K562 (cell line): ENCODE measurements around the gene GPRIN1. TPM values are rescaled to one million over a fixed set of nuclear protein-coding genes. Genes with fewer than 3 reads are reported as not detected.
A peak's percentile ranks its signal among the peaks of the same experiment; 100 is the strongest.

Experiments used
- ATAC-seq: fragments of 200-7000 bp; cut with Tn5 transposase; 3 replicates; pipeline ENCODE4 v1.9.1; 2020; ENCODE audit warnings: moderate library complexity
- BruUV-seq: library from RNA; stranded (reverse); fragments of 400-500 nt; replicated peaks from 2 replicates; lab custom pipeline; 2021; lab: Mats Ljungman, UMichigan
- CTCF ChIA-PET: fragments of 300-600 bp; formaldehyde crosslinking; extraction: SDS; loops from one replicate; lab custom pipeline; 2021; ENCODE audit warnings: low intra/inter-chr PET ratio; lab: Yijun Ruan, JAX
- POLR2A ChIA-PET: fragments of 300-600, 350-650 bp; sonication (Branson Sonifier 250); formaldehyde crosslinking; extraction: SDS; loops from one replicate; lab custom pipeline; 2021; ENCODE audit warnings: antibody characterized with exemption, inconsistent platforms; lab: Yijun Ruan, JAX
- DNase-seq, 4 experiments: peaks; one replicate each; pipeline versions ENCODE4 v3.0.0 to v3.0.0-alpha.2; 2011 to 2018; ENCODE audit warnings: low spot score in 3 of 4, mixed read lengths in 3 of 4; ENCODE audit errors: extremely low read depth in 1 of 4
- FAIRE-seq: peaks from 2 replicates; lab custom pipeline; 2011; peaks lifted over from hg19 to GRCh38; lab: Jason Lieb, UNC
- H2AFZ ChIP-seq: 2 replicates; pipeline ENCODE4 v1.6.0; 2011; ENCODE audit warnings: low read depth, low read length, control low read depth, inconsistent platforms
- H3K27ac ChIP-seq: fragments of 200-600 bp; 3 replicates; pipeline ENCODE4 v1.8.0; 2011; ENCODE audit warnings: low read depth, mild to moderate bottlenecking, control low read depth, inconsistent platforms, low read length, moderate library complexity, mixed read lengths; ENCODE audit errors: extremely low read depth
- H3K27me3 ChIP-seq, 2 experiments: fragments of 300-600 bp in 1 of 2; 2 replicates in 1 of 2; 3 replicates in 1 of 2; pipeline versions ENCODE4 v1.6.0 to v1.8.0; 2011; ENCODE audit warnings: inconsistent platforms in 2 of 2, low read length in 2 of 2, mild to moderate bottlenecking in 1 of 2, mixed read lengths in 1 of 2, moderate library complexity in 1 of 2; ENCODE audit not compliant: control insufficient read depth in 2 of 2, insufficient read depth in 2 of 2
- H3K36me3 ChIP-seq: fragments of 300-600 bp; 3 replicates; pipeline ENCODE4 v1.8.0; 2011; ENCODE audit warnings: mild to moderate bottlenecking, low read length, inconsistent platforms; ENCODE audit not compliant: control insufficient read depth, insufficient read depth
- H3K4me1 ChIP-seq, 2 experiments: fragments of 200-600 bp in 1 of 2; replicated peaks in 1 of 2; 2 replicates in 1 of 2; 3 replicates in 1 of 2; pipeline versions ENCODE4 v1.5.1 to v1.8.0; 2011; ENCODE audit warnings: inconsistent platforms in 2 of 2, low read length in 2 of 2, mild to moderate bottlenecking in 1 of 2, mixed read lengths in 1 of 2, moderate library complexity in 1 of 2; ENCODE audit not compliant: control insufficient read depth in 2 of 2, insufficient read depth in 2 of 2
- H3K4me2 ChIP-seq: 2 replicates; pipeline ENCODE4 v1.6.1; 2011; ENCODE audit warnings: low read length, control low read depth, inconsistent platforms, mixed read lengths; ENCODE audit not compliant: insufficient read depth
- H3K4me3 ChIP-seq: fragments of 200-600 bp; sonication (generic), shearing (Covaris generic); 2 replicates; pipeline ENCODE4 v1.5.1; 2016; ENCODE audit warnings: control low read depth, inconsistent platforms
- H3K79me2 ChIP-seq: fragments of 200-600 bp; 3 replicates; pipeline ENCODE4 v1.8.0; 2011; ENCODE audit warnings: low read length, inconsistent platforms; ENCODE audit not compliant: control insufficient read depth, insufficient read depth
- H3K9ac ChIP-seq, 2 experiments: 2 replicates each; pipeline versions ENCODE4 v1.6.0 to v1.6.1; 2011; ENCODE audit warnings: low read depth in 2 of 2, low read length in 2 of 2, control low read depth in 1 of 2, inconsistent platforms in 1 of 2, mild to moderate bottlenecking in 1 of 2, mixed read lengths in 1 of 2; ENCODE audit not compliant: insufficient read depth in 1 of 2
- H3K9me1 ChIP-seq: one replicate; pipeline ENCODE4 v1.6.0; 2011; ENCODE audit warnings: inconsistent platforms, mild to moderate bottlenecking, low read length, moderate library complexity; ENCODE audit not compliant: control insufficient read depth, insufficient read depth
- H3K9me3 ChIP-seq: replicated peaks from 2 replicates; pipeline ENCODE4 v1.5.1; 2011; ENCODE audit warnings: low read depth, low read length, inconsistent platforms; ENCODE audit not compliant: control insufficient read depth, insufficient read depth
- H4K20me1 ChIP-seq: replicated peaks from 2 replicates; pipeline ENCODE4 v1.6.1; 2011; ENCODE audit warnings: low read length, inconsistent platforms, mixed read lengths; ENCODE audit not compliant: control insufficient read depth, insufficient read depth
- ASH1L ChIP-seq: fragments of 450-650 bp; IDR thresholded peaks from 2 replicates; pipeline ENCODE4 v1.6.1; 2018; ENCODE audit warnings: borderline replicate concordance, mild to moderate bottlenecking, low read depth; ENCODE audit not compliant: partially characterized antibody
- CBFA2T2 ChIP-seq: fragments of 450-650 bp; conservative IDR thresholded peaks from 2 replicates; pipeline ENCODE4 v1.6.1; 2017; ENCODE audit warnings: mild to moderate bottlenecking
- CHD4 ChIP-seq: fragments of 200-600 bp; sonication (generic); IDR thresholded peaks from 3 replicates; pipeline ENCODE4 v1.6.1; 2012; ENCODE audit warnings: low read depth, mild to moderate bottlenecking, mixed read lengths, low read length, inconsistent platforms; ENCODE audit not compliant: insufficient read depth, insufficient replicate concordance, poor library complexity, severe bottlenecking
- MTA2 ChIP-seq: fragments of 450-650 bp; IDR thresholded peaks from 2 replicates; pipeline ENCODE4 v1.6.1; 2016; ENCODE audit warnings: low read depth
- MXI1 ChIP-seq: IDR thresholded peaks from 2 replicates; pipeline ENCODE4 v1.6.1; 2011; ENCODE audit warnings: low read depth, mild to moderate bottlenecking, improper control_type of control experiment, low read length
- WGBS: fragments of 100-300 bp; shearing (Covaris generic); methylation state at CpG from one replicate; pipeline ENCODE4 v1.1.6; 2016; ENCODE audit warnings: low coverage, mixed read lengths; ENCODE audit not compliant: insufficient coverage; ENCODE audit errors: missing lambda C conversion rate; 5-methylcytosine and 5-hydroxymethylcytosine counted together
- in situ Hi-C: fragments of 300-500 bp; cut with MboI; formaldehyde crosslinking; loops from 4 replicates; pipeline ENCODE4 v1.15.0; 2018; ENCODE audit warnings: inconsistent platforms, mixed read lengths
- intact Hi-C: fragments of 100-400 bp; cut with micrococcal nuclease; formaldehyde crosslinking; loops from 2 replicates; pipeline ENCODE4 v1.14.2; 2022
- polyA plus RNA-seq, 8 experiments: library from polyadenylated mRNA; depleted of rRNA in 4 of 8; stranded (reverse) in 5 of 8; unstranded in 3 of 8; fragments of >200 nt; fragmentation: Nextera tagmentation in 2 of 8; fragmentation: Illumina TruSeq in 1 of 8; extraction: Ambion mirVana in 2 of 8; extraction: Trizol in 1 of 8; gene quantifications; 2 replicates each; pipeline versions ENCODE4 v1.2.1 to v1.2.3, GENCODE V29; 2011 to 2014; ENCODE audit warnings: inconsistent platforms in 1 of 8, missing spikeins in 1 of 8
- total RNA-seq, 7 experiments: library from RNA; depleted of rRNA in 6 of 7; stranded (reverse); fragments of >200 nt in 6 of 7; fragmentation: Illumina TruSeq in 2 of 7; extraction: Trizol in 2 of 7; gene quantifications; 2 replicates each; pipeline versions ENCODE4 v1.2.1 to v1.2.3, GENCODE V29; 2011 to 2021; ENCODE audit warnings: low replicate concordance in 1 of 7
- TF ChIP-seq, protein P1 (sequence below): fragments of 450-650 bp; formaldehyde crosslinking; IDR thresholded peaks from 2 replicates; pipeline ENCODE4 v1.4.0; 2020; ENCODE audit warnings: mild to moderate bottlenecking

Gene GPRIN1
- total and polyA plus RNA-seq, 9 of the 15 experiments (the other 6 are each of a cell fraction or from before 2014, with no cell fraction given), result 0.15 to 11.6 (median 4.4) TPM

DNA sequence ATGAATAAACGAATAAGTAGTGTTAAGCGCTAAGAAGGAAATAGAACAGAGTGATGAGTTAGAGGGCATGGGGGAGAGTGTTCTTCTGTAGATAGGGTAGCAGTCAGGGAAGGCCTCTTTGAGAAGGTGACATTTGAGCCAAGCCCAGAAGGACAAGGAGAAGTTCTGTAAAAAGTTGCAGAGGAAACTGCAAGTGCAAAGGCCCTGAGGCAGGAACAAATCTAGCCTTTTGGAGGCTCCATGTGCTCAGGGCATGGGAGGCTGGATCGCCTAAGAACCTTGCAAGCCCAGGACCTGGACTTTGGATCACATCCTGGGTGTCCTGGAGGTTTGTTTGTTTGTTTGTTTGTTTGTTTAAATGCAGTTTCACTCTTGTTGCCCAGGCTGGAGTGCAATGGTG lies 28.5 kb upstream of the GPRIN1 start (continued):
- TF ChIP-seq CHD4 (no peak), MTA2 (no peak)

DNA sequence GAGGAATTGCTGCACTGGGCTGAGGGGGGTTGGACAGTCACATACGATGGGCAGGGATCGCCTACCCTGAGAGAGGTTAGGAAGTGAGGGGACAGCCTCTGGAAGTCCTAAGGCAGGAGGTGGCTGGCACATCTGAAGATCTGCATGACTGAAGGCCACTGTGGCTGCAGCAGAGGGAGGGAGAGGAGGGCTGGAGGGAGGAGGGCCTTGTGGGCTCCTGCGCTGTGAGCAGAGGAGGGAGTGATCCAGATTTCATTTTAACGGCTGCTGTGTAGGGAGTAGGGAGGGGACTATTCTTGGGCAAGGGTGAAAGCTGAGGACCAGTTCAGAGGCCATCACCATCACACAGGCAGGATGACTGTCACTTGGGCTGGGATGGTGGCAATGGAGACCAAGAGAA lies 27.6 kb upstream of the GPRIN1 start:
- Histone ChIP-seq H3K36me3 (no peaks in the 10 kb centered on the region), H3K9ac (no peak overlapping the region), H3K27me3 (peaks cover 31 to 57% of the 10 kb centered on the region in 2 experiments), H3K4me1 (peaks cover 0 to 2% of the 10 kb centered on the region in 2 experiments; a peak in 2 of 5 replicates), H3K79me2 (no peaks in the 10 kb centered on the region), H3K9me3 (no peaks in the 10 kb centered on the region), H4K20me1 (peaks cover 4% of the 10 kb centered on the region; the same call in 1 of the 2 replicates), H3K4me3 (no peak overlapping the region), H3K9me1 (no peaks in the 10 kb centered on the region), H3K27ac (no peak overlapping the region)
- FAIRE-seq (no peak), DNase-seq (no peak)
- BruUV-seq, result no TSS peak
- POLR2A ChIA-PET, result interaction anchor here (0.6 to 0.7 kb wide), 2 partner anchors 18 to 1950 kb away, joined by 3 to 5 read pairs; no protein-coding TSS in a partner anchor
- intact Hi-C loops, result no loop called here
- CTCF ChIA-PET, result no interaction called here
- in situ Hi-C loops, result no loop called here
- TF ChIP-seq MXI1 (no peak), ASH1L (no peak), CBFA2T2 (no peak)
- TF ChIP-seq, protein P1, sequence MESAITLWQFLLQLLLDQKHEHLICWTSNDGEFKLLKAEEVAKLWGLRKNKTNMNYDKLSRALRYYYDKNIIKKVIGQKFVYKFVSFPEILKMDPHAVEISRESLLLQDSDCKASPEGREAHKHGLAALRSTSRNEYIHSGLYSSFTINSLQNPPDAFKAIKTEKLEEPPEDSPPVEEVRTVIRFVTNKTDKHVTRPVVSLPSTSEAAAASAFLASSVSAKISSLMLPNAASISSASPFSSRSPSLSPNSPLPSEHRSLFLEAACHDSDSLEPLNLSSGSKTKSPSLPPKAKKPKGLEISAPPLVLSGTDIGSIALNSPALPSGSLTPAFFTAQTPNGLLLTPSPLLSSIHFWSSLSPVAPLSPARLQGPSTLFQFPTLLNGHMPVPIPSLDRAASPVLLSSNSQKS, result no peak
- TF ChIP-seq, all 486 proteins: peak for 0
- ATAC-seq, result peak; percentile 57
- Histone ChIP-seq H2AFZ (no peak overlapping the region), H3K4me2 (no peak overlapping the region)
- 5% methylated on average over 4 of the region's 4 CpGs for WGBS
